Hepatocyte (in vitro differentiated cells): ENCODE results near the gene CTNNA3. TPM values are rescaled to one million over a fixed set of nuclear protein-coding genes. Genes with fewer than 3 reads are reported as not detected.

Experiments
- DNase-seq: peaks from one replicate; pipeline ENCODE4 v3.0.0-alpha.2; 2016; ENCODE audit warnings: low spot score
- H2AFZ ChIP-seq: fragments of 200-600 bp; sonication (generic); 2 replicates; pipeline ENCODE4 v1.6.0; 2016; ENCODE audit warnings: antibody characterized with exemption, mild to moderate bottlenecking
- H3K27ac ChIP-seq: fragments of 200-600 bp; sonication (generic); 2 replicates; pipeline ENCODE4 v1.5.1; 2016; ENCODE audit warnings: mild to moderate bottlenecking
- H3K27me3 ChIP-seq: fragments of 200-600 bp; sonication (generic); 2 replicates; pipeline ENCODE4 v1.6.1; 2016
- H3K36me3 ChIP-seq: fragments of 200-600 bp; sonication (generic); replicated peaks from 2 replicates; pipeline ENCODE4 v1.5.1; 2016; ENCODE audit warnings: low read depth; ENCODE audit not compliant: insufficient read depth
- H3K4me1 ChIP-seq: fragments of 200-600 bp; sonication (generic); 2 replicates; pipeline ENCODE4 v1.5.1; 2016; ENCODE audit warnings: mild to moderate bottlenecking, moderate library complexity; ENCODE audit not compliant: insufficient read depth
- H3K4me2 ChIP-seq: fragments of 200-600 bp; sonication (generic); 2 replicates; pipeline ENCODE4 v1.6.0; 2016
- H3K4me3 ChIP-seq: fragments of 200-600 bp; sonication (generic); 2 replicates; pipeline ENCODE4 v1.5.1; 2016; ENCODE audit warnings: mild to moderate bottlenecking
- H3K79me2 ChIP-seq: fragments of 200-600 bp; sonication (generic); 2 replicates; pipeline ENCODE4 v1.6.0; 2017; ENCODE audit warnings: mild to moderate bottlenecking
- H3K9me2 ChIP-seq: fragments of 200-600 bp; sonication (generic); replicated peaks from 2 replicates; pipeline ENCODE4 v1.6.0; 2017; ENCODE audit warnings: mild to moderate bottlenecking; ENCODE audit not compliant: insufficient read depth
- H3K9me3 ChIP-seq: fragments of 200-600 bp; sonication (generic); 2 replicates; pipeline ENCODE4 v1.5.1; 2016; ENCODE audit warnings: low read depth, mild to moderate bottlenecking
- H4K20me1 ChIP-seq: fragments of 200-600 bp; sonication (generic); 2 replicates; pipeline ENCODE4 v1.6.0; 2016; ENCODE audit warnings: mild to moderate bottlenecking; ENCODE audit not compliant: insufficient read depth, poor library complexity, severe bottlenecking
- CTCF ChIP-seq: fragments of 200-600 bp; sonication (generic); IDR thresholded peaks from 2 replicates; pipeline ENCODE4 v1.5.1; 2016; ENCODE audit warnings: antibody characterized with exemption, mild to moderate bottlenecking; ENCODE audit not compliant: poor library complexity
- EZH2 ChIP-seq: fragments of 200-600 bp; sonication (generic); IDR thresholded peaks from 2 replicates; pipeline ENCODE4 v1.6.1; 2016; ENCODE audit warnings: antibody characterized with exemption, mild to moderate bottlenecking, borderline replicate concordance
- EZH2phosphoT487 ChIP-seq: fragments of 200-600 bp; sonication (generic); IDR thresholded peaks from one replicate; pipeline ENCODE4 v1.6.1; 2018; ENCODE audit warnings: antibody characterized with exemption, mild to moderate bottlenecking, low read depth, moderate library complexity; ENCODE audit not compliant: unreplicated experiment, severe bottlenecking
- WGBS: methylation state at CpG from one replicate; pipeline ENCODE4 v1.1.6; 2016; ENCODE audit warnings: low lambda C conversion rate; ENCODE audit errors: missing lambda C conversion rate; 5-methylcytosine and 5-hydroxymethylcytosine counted together
- polyA plus RNA-seq: library from polyadenylated mRNA; unstranded; fragments of >200 nt; fragmentation: Nextera tagmentation; extraction: Ambion mirVana; gene quantifications from 2 replicates; pipeline ENCODE4 v1.2.1, GENCODE V29; 2016
- total RNA-seq: library from RNA; depleted of rRNA; stranded (reverse); fragments of >200 nt; gene quantifications from 2 replicates; pipeline ENCODE4 v1.2.3, GENCODE V29; 2014

Gene CTNNA3
- total and polyA plus RNA-seq, 2 experiments from 2014 or later: 12.9 to 25.9 TPM

- H3K27me3 ChIP-seq: no peaks in the 10 kb centered on the region
- no peak overlapping the region for H3K27ac ChIP-seq
- no peak overlapping the region for H3K4me2 ChIP-seq
- H3K36me3 ChIP-seq: no peaks in the 10 kb centered on the region
- WGBS: 64% methylated on average over 3 of the region's 3 CpGs
- H3K4me3 ChIP-seq: no peak overlapping the region
- no peaks in the 10 kb centered on the region for H3K79me2 ChIP-seq
- H4K20me1 ChIP-seq: no peaks in the 10 kb centered on the region
- H3K4me1 ChIP-seq: no peaks in the 10 kb centered on the region
- no peaks in the 10 kb centered on the region for H3K9me2 ChIP-seq
- no peak overlapping the region for H2AFZ ChIP-seq
- no peaks in the 10 kb centered on the region for H3K9me3 ChIP-seq
- TF ChIP-seq CTCF: no peak
- TF ChIP-seq EZH2: no peak
- TF ChIP-seq EZH2phosphoT487: no peak
- no peak for DNase-seq
Observed at GRCh38 chr10:66684581-66684980, 1011.4 kb downstream of the CTNNA3 start.

- WGBS: 96% methylated on average over 1 of the region's 1 CpG
- TF ChIP-seq CTCF (no peak), EZH2 (no peak), EZH2phosphoT487 (no peak)
- no peak for DNase-seq
Observed at GRCh38 chr10:66680886-66681285, 1015.1 kb downstream of the CTNNA3 start.

GRCh38 chr10:66678521-66678920 is 1017.5 kb downstream of the CTNNA3 start:
- TF ChIP-seq CTCF: no peak
- TF ChIP-seq EZH2phosphoT487: no peak
- TF ChIP-seq EZH2: no peak
- WGBS: 94% methylated on average over 3 of the region's 3 CpGs
- Histone ChIP-seq H3K9me2 (no peaks in the 10 kb centered on the region), H4K20me1 (no peaks in the 10 kb centered on the region), H3K9me3 (no peaks in the 10 kb centered on the region), H3K4me2 (no peak overlapping the region), H3K27ac (no peak overlapping the region), H3K4me3 (no peak overlapping the region), H3K4me1 (no peaks in the 10 kb centered on the region), H2AFZ (no peak overlapping the region), H3K27me3 (no peaks in the 10 kb centered on the region), H3K79me2 (no peaks in the 10 kb centered on the region), H3K36me3 (no peaks in the 10 kb centered on the region)
- no peak for DNase-seq

More at GRCh38 chr10:66680886-66681285, 1015.1 kb downstream of the CTNNA3 start:
- Histone ChIP-seq H3K9me3 (no peaks in the 10 kb centered on the region), H4K20me1 (no peaks in the 10 kb centered on the region), H3K9me2 (no peaks in the 10 kb centered on the region), H3K36me3 (no peaks in the 10 kb centered on the region), H3K27me3 (no peaks in the 10 kb centered on the region), H3K4me1 (no peaks in the 10 kb centered on the region), H3K4me3 (no peak overlapping the region), H3K27ac (no peak overlapping the region), H3K4me2 (no peak overlapping the region), H3K79me2 (no peaks in the 10 kb centered on the region), H2AFZ (no peak overlapping the region)

GRCh38 chr10:66673071-66673470 is 1022.9 kb downstream of the CTNNA3 start:
- no peak overlapping the region for H3K4me2 ChIP-seq
- no peaks in the 10 kb centered on the region for H3K9me2 ChIP-seq
- H3K79me2 ChIP-seq: no peaks in the 10 kb centered on the region
- TF ChIP-seq CTCF: no peak
- TF ChIP-seq EZH2: no peak
- no peak for TF ChIP-seq EZH2phosphoT487
- H3K27me3 ChIP-seq: no peaks in the 10 kb centered on the region
- H3K4me1 ChIP-seq: no peaks in the 10 kb centered on the region
- no peak overlapping the region for H3K27ac ChIP-seq
- no peaks in the 10 kb centered on the region for H3K36me3 ChIP-seq
- no peak overlapping the region for H3K4me3 ChIP-seq
- H3K9me3 ChIP-seq: no peaks in the 10 kb centered on the region
- no peaks in the 10 kb centered on the region for H4K20me1 ChIP-seq
- H2AFZ ChIP-seq: no peak overlapping the region
- DNase-seq: no peak
- 82% methylated on average over 2 of the region's 2 CpGs for WGBS
